Neural cell (in vitro differentiated cells): Measurements from ENCODE around the gene FAM168B. TPM values are rescaled to one million over a fixed set of nuclear protein-coding genes. Genes with fewer than 3 reads are reported as not detected.

ENCODE experiments used
- H2AFZ ChIP-seq: fragments of 200-600, 300-800 bp; sonication (generic), shearing (Covaris generic); 2 replicates; pipeline ENCODE4 v1.6.0; 2014; ENCODE audit warnings: low read depth, mild to moderate bottlenecking, antibody characterized with exemption, low read length, moderate library complexity
- H3F3A ChIP-seq: fragments of 200-600 bp; shearing (Covaris generic); 2 replicates; pipeline ENCODE4 v1.6.1; 2016; ENCODE audit warnings: mild to moderate bottlenecking, moderate library complexity, mixed read lengths, antibody characterized with exemption, low read length; ENCODE audit not compliant: insufficient read depth, poor library complexity, severe bottlenecking
- H3K27ac ChIP-seq: fragments of 200-600, 300-800 bp; sonication (generic), shearing (Covaris generic); 2 replicates; pipeline ENCODE4 v1.5.1; 2014; ENCODE audit warnings: mild to moderate bottlenecking, low read length, moderate library complexity
- H3K27me3 ChIP-seq: fragments of 300-800, 200-600 bp; sonication (generic), shearing (Covaris generic); 2 replicates; pipeline ENCODE4 v1.6.0; 2014; ENCODE audit warnings: mild to moderate bottlenecking, low read depth, low read length, moderate library complexity; ENCODE audit not compliant: insufficient read depth
- H3K36me3 ChIP-seq: fragments of 300-800, 200-600 bp; sonication (generic), shearing (Covaris generic); 2 replicates; pipeline ENCODE4 v1.5.1; 2014; ENCODE audit warnings: mild to moderate bottlenecking, antibody characterized with exemption, low read length, moderate library complexity; ENCODE audit not compliant: insufficient read depth
- H3K4me2 ChIP-seq: fragments of 300-800, 200-600 bp; sonication (generic), shearing (Covaris generic); 2 replicates; pipeline ENCODE4 v1.6.0; 2014; ENCODE audit warnings: mild to moderate bottlenecking, low read length
- H3K4me3 ChIP-seq: fragments of 300-800, 200-600 bp; sonication (generic), shearing (Covaris generic); 2 replicates; pipeline ENCODE4 v1.5.1; 2014; ENCODE audit warnings: mild to moderate bottlenecking, low read length, moderate library complexity
- H3K79me2 ChIP-seq: fragments of 200-600 bp; shearing (Covaris generic); replicated peaks from 2 replicates; pipeline ENCODE4 v1.6.0; 2014; ENCODE audit warnings: mild to moderate bottlenecking, low read length, moderate library complexity; ENCODE audit not compliant: insufficient read depth
- H3K9ac ChIP-seq: fragments of 300-800, 200-600 bp; sonication (generic), shearing (Covaris generic); 2 replicates; pipeline ENCODE4 v1.6.1; 2016; ENCODE audit warnings: mild to moderate bottlenecking, low read length, mixed read lengths
- H3K9me2 ChIP-seq: fragments of 200-600 bp; shearing (Covaris generic); 2 replicates; pipeline ENCODE4 v1.6.1; 2016; ENCODE audit warnings: mild to moderate bottlenecking, low read length, mixed read lengths; ENCODE audit not compliant: insufficient read depth
- H3K9me3 ChIP-seq: fragments of 200-600, 300-800 bp; sonication (generic), shearing (Covaris generic); 2 replicates; pipeline ENCODE4 v1.6.1; 2016; ENCODE audit warnings: mild to moderate bottlenecking, mixed run types, low read length, moderate library complexity, mixed read lengths
- H4K20me1 ChIP-seq: fragments of 200-600 bp; shearing (Covaris generic); 2 replicates; pipeline ENCODE4 v1.6.1; 2016; ENCODE audit warnings: mild to moderate bottlenecking, mixed run types; ENCODE audit not compliant: insufficient read depth
- CTCF ChIP-seq: fragments of 450-650 bp; IDR thresholded peaks from 2 replicates; pipeline ENCODE4 v1.5.1; 2014; ENCODE audit warnings: antibody characterized with exemption, mild to moderate bottlenecking, moderate library complexity; ENCODE audit not compliant: poor library complexity, severe bottlenecking
- EP300 ChIP-seq: fragments of 450-650 bp; conservative IDR thresholded peaks from 2 replicates; pipeline ENCODE4 v1.6.1; 2014; ENCODE audit warnings: antibody characterized with exemption, mild to moderate bottlenecking, moderate library complexity; ENCODE audit not compliant: poor library complexity, severe bottlenecking
- EZH2 ChIP-seq: fragments of 200-600, 300-800 bp; shearing (Covaris generic), sonication (generic); IDR thresholded peaks from 2 replicates; pipeline ENCODE4 v1.6.1; 2014; ENCODE audit warnings: antibody characterized with exemption, low read length, borderline replicate concordance, mild to moderate bottlenecking; ENCODE audit not compliant: insufficient read depth, poor library complexity, severe bottlenecking
- MXI1 ChIP-seq: fragments of 450-650 bp; conservative IDR thresholded peaks from 2 replicates; pipeline ENCODE4 v1.6.1; 2014; ENCODE audit warnings: antibody characterized with exemption, mild to moderate bottlenecking; ENCODE audit not compliant: poor library complexity, severe bottlenecking
- POLR2AphosphoS5 ChIP-seq: IDR thresholded peaks from 2 replicates; pipeline ENCODE4 v1.6.1; 2012
- RAD21 ChIP-seq: fragments of 450-650 bp; conservative IDR thresholded peaks from 2 replicates; pipeline ENCODE4 v1.6.1; 2014; ENCODE audit warnings: antibody characterized with exemption, mild to moderate bottlenecking, moderate library complexity
- REST ChIP-seq: IDR thresholded peaks from 2 replicates; pipeline ENCODE4 v1.6.1; 2012; ENCODE audit warnings: borderline replicate concordance
- SMC3 ChIP-seq: fragments of 450-650 bp; conservative IDR thresholded peaks from 2 replicates; pipeline ENCODE4 v1.6.1; 2014; ENCODE audit warnings: antibody characterized with exemption, mild to moderate bottlenecking, moderate library complexity; ENCODE audit not compliant: poor library complexity
- TAF1 ChIP-seq: IDR thresholded peaks from 2 replicates; pipeline ENCODE4 v1.6.1; 2012; ENCODE audit warnings: low read depth
- polyA plus RNA-seq: library from polyadenylated mRNA; depleted of rRNA; stranded (reverse); fragments of >200 nt; gene quantifications from 2 replicates; pipeline ENCODE4 v1.2.3, GENCODE V29; 2014

The FAM168B gene
- polyA plus RNA-seq, 1 donor from 2014 or later = 162 TPM

GRCh38 chr2:131035112-131035825 lies 58.0 kb downstream of the FAM168B start:
- Histone ChIP-seq H3K9ac (peak overlapping the region; percentile 60), H3K4me2 (no peak overlapping the region)

GRCh38 chr2:131034122-131035051 lies 58.9 kb downstream of the FAM168B start:
- peak overlapping the region; percentile 63 for H3K4me2 ChIP-seq
- peak overlapping the region; percentile 68 for H3K4me3 ChIP-seq
- no peaks in the 10 kb centered on the region for H3K79me2 ChIP-seq
- H3K36me3 ChIP-seq = no peaks in the 10 kb centered on the region
- no peaks in the 10 kb centered on the region for H3K27me3 ChIP-seq
- peak overlapping the region; percentile 65 for H3K9ac ChIP-seq
- no peaks in the 10 kb centered on the region for H3K9me3 ChIP-seq
- H3K27ac ChIP-seq = no peak overlapping the region
- H3F3A ChIP-seq = no peaks in the 10 kb centered on the region
- TF ChIP-seq MXI1 (no peak), EZH2 (no peak), POLR2AphosphoS5 (no peak), TAF1 (peak; percentile 19), EP300 (no peak), REST (no peak), RAD21 (peak; percentile 15), SMC3 (no peak), CTCF (no peak)
- no peaks in the 10 kb centered on the region for H3K9me2 ChIP-seq
- H2AFZ ChIP-seq = no peak overlapping the region
- no peaks in the 10 kb centered on the region for H4K20me1 ChIP-seq

More at GRCh38 chr2:131035112-131035825, 58.0 kb downstream of the FAM168B start:
- H3K9me3 ChIP-seq = no peaks in the 10 kb centered on the region
- no peaks in the 10 kb centered on the region for H4K20me1 ChIP-seq
- no peaks in the 10 kb centered on the region for H3K79me2 ChIP-seq
- no peak overlapping the region for H2AFZ ChIP-seq
- no peaks in the 10 kb centered on the region for H3K36me3 ChIP-seq
- no peaks in the 10 kb centered on the region for H3K9me2 ChIP-seq
- peak overlapping the region; percentile 66 for H3K4me3 ChIP-seq
- no peaks in the 10 kb centered on the region for H3F3A ChIP-seq
- TF ChIP-seq EZH2 (no peak), MXI1 (peak; percentile 53)
- H3K27ac ChIP-seq = peak overlapping the region; percentile 8
- H3K27me3 ChIP-seq = no peaks in the 10 kb centered on the region
